DOHH2 (cell line): ENCODE results near the gene SEC22C.

Experiments
- EZH2phosphoT487 ChIP-seq: fragments of 200-600 bp; sonication (generic); IDR thresholded peaks from 2 replicates; pipeline ENCODE4 v1.6.1; 2017; ENCODE audit warnings: borderline replicate concordance, mild to moderate bottlenecking, antibody characterized with exemption, low read length, moderate library complexity, mixed read lengths
- TF ChIP-seq, protein P1 (sequence below): fragments of 200-600 bp; sonication (generic); IDR thresholded peaks from one replicate; pipeline ENCODE4 v1.5.1; 2014; ENCODE audit warnings: antibody characterized with exemption, mild to moderate bottlenecking, low read depth, low read length; ENCODE audit not compliant: poor library complexity, severe bottlenecking

- TF ChIP-seq, protein P1, sequence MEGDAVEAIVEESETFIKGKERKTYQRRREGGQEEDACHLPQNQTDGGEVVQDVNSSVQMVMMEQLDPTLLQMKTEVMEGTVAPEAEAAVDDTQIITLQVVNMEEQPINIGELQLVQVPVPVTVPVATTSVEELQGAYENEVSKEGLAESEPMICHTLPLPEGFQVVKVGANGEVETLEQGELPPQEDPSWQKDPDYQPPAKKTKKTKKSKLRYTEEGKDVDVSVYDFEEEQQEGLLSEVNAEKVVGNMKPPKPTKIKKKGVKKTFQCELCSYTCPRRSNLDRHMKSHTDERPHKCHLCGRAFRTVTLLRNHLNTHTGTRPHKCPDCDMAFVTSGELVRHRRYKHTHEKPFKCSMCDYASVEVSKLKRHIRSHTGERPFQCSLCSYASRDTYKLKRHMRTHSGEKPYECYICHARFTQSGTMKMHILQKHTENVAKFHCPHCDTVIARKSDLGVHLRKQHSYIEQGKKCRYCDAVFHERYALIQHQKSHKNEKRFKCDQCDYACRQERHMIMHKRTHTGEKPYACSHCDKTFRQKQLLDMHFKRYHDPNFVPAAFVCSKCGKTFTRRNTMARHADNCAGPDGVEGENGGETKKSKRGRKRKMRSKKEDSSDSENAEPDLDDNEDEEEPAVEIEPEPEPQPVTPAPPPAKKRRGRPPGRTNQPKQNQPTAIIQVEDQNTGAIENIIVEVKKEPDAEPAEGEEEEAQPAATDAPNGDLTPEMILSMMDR: no peak
- no peak for TF ChIP-seq EZH2phosphoT487
Measured at GRCh38 chr3:42500091-42500490, 81.7 kb downstream of the SEC22C start.
